ENCODE measurements around the gene RPS6KC1.

- TF ChIP-seq RAD21 (IDR thresholded peaks at IDR 0.05; ENCODE audit: low read depth) (no peak), FOXM1 (IDR thresholded peaks at IDR 0.05; ENCODE audit: borderline replicate concordance, low read depth) (no peak), TCF12 (IDR thresholded peaks at IDR 0.05; ENCODE audit: low read depth) (no peak)
Measured at GRCh38 chr1:213087911-213088310, 36.9 kb downstream of the RPS6KC1 start.

Data from Ishikawa (cell line).